Smooth muscle cell (in vitro differentiated cells): ENCODE results near the gene HRH3. TPM values are rescaled to one million over a fixed set of nuclear protein-coding genes. Genes with fewer than 3 reads are reported as not detected.

Source experiments
- DNase-seq: peaks from one replicate; lab custom pipeline; 2025; ENCODE audit not compliant: unreplicated experiment; lab: John Stamatoyannopoulos, UW
- H2AFZ ChIP-seq: fragments of 200-600 bp; sonication (generic); 2 replicates; pipeline ENCODE4 v1.6.0; 2016; ENCODE audit warnings: antibody characterized with exemption, low read depth, mild to moderate bottlenecking
- H3F3A ChIP-seq: fragments of 200-600 bp; sonication (generic); 2 replicates; pipeline ENCODE4 v1.6.0; 2017; ENCODE audit warnings: antibody characterized with exemption, low read depth
- H3K27ac ChIP-seq: fragments of 200-600 bp; sonication (generic); 2 replicates; pipeline ENCODE4 v1.5.1; 2016; ENCODE audit warnings: low read depth, mild to moderate bottlenecking
- H3K27me3 ChIP-seq: fragments of 200-600 bp; sonication (generic); 2 replicates; pipeline ENCODE4 v1.6.1; 2016; ENCODE audit warnings: low read depth, mild to moderate bottlenecking
- H3K36me3 ChIP-seq: fragments of 200-600 bp; sonication (generic); 2 replicates; pipeline ENCODE4 v1.5.1; 2016; ENCODE audit warnings: low read depth
- H3K4me1 ChIP-seq: fragments of 200-600 bp; sonication (generic); 2 replicates; pipeline ENCODE4 v1.5.1; 2016; ENCODE audit warnings: low read depth
- H3K4me2 ChIP-seq: fragments of 200-600 bp; sonication (generic); 2 replicates; pipeline ENCODE4 v1.6.0; 2016; ENCODE audit warnings: mild to moderate bottlenecking
- H3K4me3 ChIP-seq: fragments of 200-600 bp; sonication (generic); 2 replicates; pipeline ENCODE4 v1.5.1; 2016; ENCODE audit warnings: mild to moderate bottlenecking
- H3K79me2 ChIP-seq: fragments of 200-600 bp; sonication (generic); 2 replicates; pipeline ENCODE4 v1.6.0; 2016; ENCODE audit warnings: low read depth, mild to moderate bottlenecking
- H3K9ac ChIP-seq: fragments of 200-600 bp; sonication (generic); 2 replicates; pipeline ENCODE4 v1.6.0; 2016; ENCODE audit warnings: low read depth
- H3K9me3 ChIP-seq: fragments of 200-600 bp; sonication (generic); replicated peaks from 2 replicates; pipeline ENCODE4 v1.5.1; 2016; ENCODE audit warnings: low read depth
- H4K20me1 ChIP-seq: fragments of 200-600 bp; sonication (generic); 2 replicates; pipeline ENCODE4 v1.6.0; 2016; ENCODE audit warnings: low read depth
- CTCF ChIP-seq: fragments of 200-600 bp; sonication (generic); IDR thresholded peaks from 2 replicates; pipeline ENCODE4 v1.5.1; 2017; ENCODE audit warnings: borderline replicate concordance, mild to moderate bottlenecking, antibody characterized with exemption; ENCODE audit not compliant: insufficient read depth, poor library complexity, severe bottlenecking
- WGBS: methylation state at CpG from one replicate; pipeline ENCODE4 v1.1.7; 2016; ENCODE audit warnings: low lambda C conversion rate; 5-methylcytosine and 5-hydroxymethylcytosine counted together
- polyA plus RNA-seq: library from polyadenylated mRNA; unstranded; fragments of >200 nt; fragmentation: Nextera tagmentation; extraction: Ambion mirVana; gene quantifications from 2 replicates; pipeline ENCODE4 v1.2.1, GENCODE V29; 2016
- total RNA-seq: library from RNA; depleted of rRNA; stranded (reverse); fragments of >200 nt; gene quantifications from 2 replicates; pipeline ENCODE4 v1.2.3, GENCODE V29; 2014

The HRH3 gene
- total and polyA plus RNA-seq, 2 experiments from 2014 or later: not detected

DNA sequence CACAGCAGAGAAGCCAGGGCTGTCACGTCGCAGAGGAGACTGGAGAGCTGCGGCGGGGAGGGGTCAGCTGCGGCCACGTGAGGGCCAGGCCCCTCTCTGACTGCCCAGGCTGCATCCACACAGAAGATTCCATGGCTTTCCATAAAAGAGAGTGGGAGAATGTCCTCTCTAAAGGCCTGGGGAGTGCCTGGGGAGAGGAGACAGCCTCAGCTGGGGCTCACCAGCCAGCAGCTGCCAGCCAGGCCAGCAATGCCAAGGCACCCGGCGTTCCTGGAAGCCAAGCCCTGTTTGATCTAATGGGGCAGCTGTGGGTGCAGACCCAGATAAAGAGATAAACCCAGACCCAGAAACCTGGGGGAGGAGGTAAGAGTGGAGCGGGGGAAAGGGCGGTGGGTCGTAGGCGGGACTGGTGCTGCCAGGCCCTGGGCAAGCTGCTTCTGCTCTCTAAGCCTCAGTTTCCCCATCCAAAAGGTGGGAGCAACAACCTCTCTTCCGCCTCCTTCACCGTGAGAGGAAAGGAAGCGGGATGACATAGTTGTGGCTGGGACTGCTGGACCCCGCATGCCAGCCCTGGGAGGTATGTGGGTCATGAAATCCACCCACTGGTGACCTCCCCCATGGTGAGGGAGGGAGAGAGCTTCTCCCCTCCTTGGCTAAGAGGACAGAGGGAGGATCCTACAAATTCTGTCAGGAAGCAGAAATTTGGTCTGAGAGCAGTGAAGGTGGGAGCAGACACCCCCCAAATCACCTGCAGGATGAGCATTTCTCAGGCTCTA, 15.1 kb upstream of the HRH3 start:
- Histone ChIP-seq H3K4me1 (peaks cover 14% of the 10 kb centered on the region), H3K9ac (no peak overlapping the region), H3K79me2 (peaks cover 16% of the 10 kb centered on the region), H3K27ac (no peak overlapping the region), H3F3A (no peaks in the 10 kb centered on the region), H4K20me1 (peaks cover 12% of the 10 kb centered on the region), H3K4me3 (no peak overlapping the region), H3K4me2 (no peak overlapping the region), H2AFZ (no peak overlapping the region), H3K9me3 (no peaks in the 10 kb centered on the region), H3K27me3 (no peaks in the 10 kb centered on the region), H3K36me3 (no peaks in the 10 kb centered on the region)
- no peak for TF ChIP-seq CTCF
- no peak for DNase-seq
- 78% methylated on average over 16 of the region's 16 CpGs for WGBS

GRCh38 chr20:62234339-62234738, 14.3 kb upstream of the HRH3 start:
- no peaks in the 10 kb centered on the region for H3F3A ChIP-seq
- H3K79me2 ChIP-seq: peaks cover 8% of the 10 kb centered on the region
- no peak overlapping the region for H3K4me2 ChIP-seq
- H4K20me1 ChIP-seq: peaks cover 4% of the 10 kb centered on the region
- no peak for TF ChIP-seq CTCF
- H2AFZ ChIP-seq: no peak overlapping the region
- no peak overlapping the region for H3K9ac ChIP-seq
- no peaks in the 10 kb centered on the region for H3K27me3 ChIP-seq
- no peaks in the 10 kb centered on the region for H3K9me3 ChIP-seq
- peaks cover 14% of the 10 kb centered on the region for H3K4me1 ChIP-seq
- H3K4me3 ChIP-seq: no peak overlapping the region
- WGBS: 79% methylated on average over 5 of the region's 5 CpGs
- H3K36me3 ChIP-seq: no peaks in the 10 kb centered on the region
- no peak for DNase-seq
- no peak overlapping the region for H3K27ac ChIP-seq

GRCh38 chr20:62233684-62234083, 13.6 kb upstream of the HRH3 start:
- no peak for TF ChIP-seq CTCF
- no peaks in the 10 kb centered on the region for H3F3A ChIP-seq

More at GRCh38 chr20:62233684-62234083, 13.6 kb upstream of the HRH3 start:
- 90% methylated on average over 4 of the region's 4 CpGs for WGBS
- Histone ChIP-seq H3K27ac (no peak overlapping the region), H3K36me3 (no peaks in the 10 kb centered on the region), H2AFZ (no peak overlapping the region), H3K4me1 (peaks cover 14% of the 10 kb centered on the region), H3K4me2 (no peak overlapping the region), H3K27me3 (no peaks in the 10 kb centered on the region), H3K9ac (no peak overlapping the region), H3K9me3 (no peaks in the 10 kb centered on the region), H3K4me3 (no peak overlapping the region), H4K20me1 (no peaks in the 10 kb centered on the region), H3K79me2 (peaks cover 1% of the 10 kb centered on the region)
- no peak for DNase-seq
